Trophoblast cell (in vitro differentiated cells and primary cell): ENCODE measurements around the gene VEPH1.

Experiments
- DNase-seq, 2 donors: peaks; one replicate each; pipeline ENCODE4 v3.0.0-alpha.2; 2016
- H2AFZ ChIP-seq: 2 replicates; pipeline ENCODE4 v1.6.1; 2013; ENCODE audit warnings: low read length, moderate library complexity, mild to moderate bottlenecking; ENCODE audit not compliant: insufficient read depth, poor library complexity
- H2AK5ac ChIP-seq: 2 replicates; pipeline ENCODE4 v1.6.1; 2013; ENCODE audit warnings: mild to moderate bottlenecking, low read length
- H2BK120ac ChIP-seq: 2 replicates; pipeline ENCODE4 v1.6.1; 2013; ENCODE audit warnings: low read length, mild to moderate bottlenecking, moderate library complexity; ENCODE audit not compliant: insufficient read depth, poor library complexity
- H2BK12ac ChIP-seq: 2 replicates; pipeline ENCODE4 v1.6.1; 2013; ENCODE audit warnings: mild to moderate bottlenecking, low read length, moderate library complexity
- H2BK5ac ChIP-seq: 2 replicates; pipeline ENCODE4 v1.6.1; 2013; ENCODE audit warnings: low read length, low read depth, moderate library complexity, mild to moderate bottlenecking; ENCODE audit not compliant: poor library complexity
- H3K14ac ChIP-seq: 2 replicates; pipeline ENCODE4 v1.6.1; 2013; ENCODE audit warnings: mild to moderate bottlenecking, low read length
- H3K18ac ChIP-seq: 2 replicates; pipeline ENCODE4 v1.6.1; 2013; ENCODE audit warnings: mild to moderate bottlenecking, low read length
- H3K23ac ChIP-seq: 2 replicates; pipeline ENCODE4 v1.6.1; 2013; ENCODE audit warnings: low read length
- H3K27ac ChIP-seq: 2 replicates; pipeline ENCODE4 v1.5.1; 2013; ENCODE audit warnings: low read depth, mild to moderate bottlenecking, inconsistent platforms, low read length, moderate library complexity
- H3K27me3 ChIP-seq: 2 replicates; pipeline ENCODE4 v1.6.1; 2013; ENCODE audit warnings: inconsistent platforms, mild to moderate bottlenecking, low read length, moderate library complexity; ENCODE audit not compliant: insufficient read depth
- H3K36me3 ChIP-seq, 2 experiments: 1 replicate in 1 of 2; 2 replicates in 1 of 2; pipeline ENCODE4 v1.6.1; 2013; ENCODE audit warnings: low read length in 2 of 2, mild to moderate bottlenecking in 2 of 2, moderate library complexity in 1 of 2; ENCODE audit not compliant: insufficient read depth in 2 of 2, control insufficient read depth in 1 of 2
- H3K4ac ChIP-seq: 2 replicates; pipeline ENCODE4 v1.6.1; 2013; ENCODE audit warnings: low read depth, mild to moderate bottlenecking, low read length, moderate library complexity
- H3K4me1 ChIP-seq, 2 experiments: 1 replicate in 1 of 2; 2 replicates in 1 of 2; pipeline ENCODE4 v1.6.1; 2013; ENCODE audit warnings: low read length in 2 of 2, mild to moderate bottlenecking in 2 of 2, moderate library complexity in 1 of 2; ENCODE audit not compliant: insufficient read depth in 2 of 2, control insufficient read depth in 1 of 2
- H3K4me2 ChIP-seq: 2 replicates; pipeline ENCODE4 v1.6.1; 2013; ENCODE audit warnings: inconsistent platforms, mild to moderate bottlenecking, low read length, moderate library complexity
- H3K4me3 ChIP-seq: 2 replicates; pipeline ENCODE4 v1.5.1; 2013; ENCODE audit warnings: mild to moderate bottlenecking, low read depth, low read length, inconsistent platforms
- H3K79me1 ChIP-seq: one replicate; pipeline ENCODE4 v1.6.1; 2013; ENCODE audit warnings: low read length
- H3K79me2 ChIP-seq: 2 replicates; pipeline ENCODE4 v1.6.1; 2013; ENCODE audit warnings: low read length, mild to moderate bottlenecking; ENCODE audit not compliant: control insufficient read depth, insufficient read depth, poor library complexity
- H3K9ac ChIP-seq: 2 replicates; pipeline ENCODE4 v1.6.1; 2013; ENCODE audit warnings: mild to moderate bottlenecking, low read length
- H3K9me3 ChIP-seq: 2 replicates; pipeline ENCODE4 v1.6.1; 2013; ENCODE audit warnings: low read depth, mild to moderate bottlenecking, control low read depth, inconsistent platforms, low read length; ENCODE audit not compliant: insufficient read depth
- H4K12ac ChIP-seq: 2 replicates; pipeline ENCODE4 v1.6.1; 2013; ENCODE audit warnings: low read depth, mild to moderate bottlenecking, low read length, moderate library complexity
- H4K8ac ChIP-seq: 2 replicates; pipeline ENCODE4 v1.6.1; 2013; ENCODE audit warnings: low read depth, mild to moderate bottlenecking, low read length, moderate library complexity
- H4K91ac ChIP-seq: one replicate; pipeline ENCODE4 v1.6.1; 2013; ENCODE audit warnings: low read depth, mild to moderate bottlenecking, low read length, moderate library complexity
- WGBS: extraction: QIAGEN DNeasy Blood & Tissue Kit; methylation state at CpG from one replicate; pipeline ENCODE4 v1.1.7; 2013; ENCODE audit warnings: missing lambda C conversion rate; ENCODE audit not compliant: insufficient read length, insufficient coverage; ENCODE audit errors: extremely low coverage; 5-methylcytosine and 5-hydroxymethylcytosine counted together

The VEPH1 gene

GRCh38 chr3:157355276-157355675, 147.9 kb downstream of the VEPH1 start:
- Histone ChIP-seq H3K4ac (no peak overlapping the region), H4K8ac (no peak overlapping the region), H3K4me1 (no peaks in the 10 kb centered on the region), H3K23ac (peak overlapping the region; percentile 30), H2BK5ac (no peak overlapping the region), H3K36me3 (no peaks in the 10 kb centered on the region), H3K9me3 (no peaks in the 10 kb centered on the region), H3K4me3 (no peak overlapping the region), H3K27me3 (no peaks in the 10 kb centered on the region), H2AFZ (no peak overlapping the region), H3K79me1 (no peaks in the 10 kb centered on the region), H3K27ac (no peak overlapping the region), H2AK5ac (no peak overlapping the region), H3K9ac (no peak overlapping the region), H2BK120ac (no peak overlapping the region), H3K14ac (no peak overlapping the region), H2BK12ac (no peak overlapping the region), H3K18ac (no peak overlapping the region), H4K91ac (no peak overlapping the region), H3K4me2 (no peak overlapping the region), H4K12ac (no peak overlapping the region), H3K79me2 (no peaks in the 10 kb centered on the region)
- DNase-seq, result no peak
- no CpG with 5 or more reads among the region's 2 CpGs for WGBS

- Histone ChIP-seq H3K4me3 (no peak overlapping the region), H3K14ac (no peak overlapping the region), H3K27ac (no peak overlapping the region), H3K79me2 (no peaks in the 10 kb centered on the region), H4K91ac (no peak overlapping the region), H2BK5ac (no peak overlapping the region), H2BK12ac (no peak overlapping the region), H3K4me2 (no peak overlapping the region), H3K4me1 (no peaks in the 10 kb centered on the region), H4K12ac (no peak overlapping the region), H3K23ac (no peak overlapping the region), H2AK5ac (no peak overlapping the region), H4K8ac (no peak overlapping the region), H3K9me3 (no peaks in the 10 kb centered on the region), H3K36me3 (no peaks in the 10 kb centered on the region), H3K18ac (no peak overlapping the region), H3K9ac (no peak overlapping the region), H3K4ac (no peak overlapping the region), H2AFZ (no peak overlapping the region), H3K79me1 (no peaks in the 10 kb centered on the region), H3K27me3 (no peaks in the 10 kb centered on the region), H2BK120ac (no peak overlapping the region)
- WGBS, result no CpG with 5 or more reads among the region's 1 CpG
- peak in 1 of 2 donors; percentile 43 for DNase-seq
Measured at GRCh38 chr3:157354722-157355121, 148.5 kb downstream of the VEPH1 start.

GRCh38 chr3:157354254-157354653, 149.0 kb downstream of the VEPH1 start:
- H3K79me2 ChIP-seq, result no peaks in the 10 kb centered on the region

GRCh38 chr3:157353652-157354051, 149.6 kb downstream of the VEPH1 start:
- Histone ChIP-seq H3K4me3 (no peak overlapping the region), H3K27ac (no peak overlapping the region), H3K4me1 (no peaks in the 10 kb centered on the region), H4K12ac (no peak overlapping the region), H3K36me3 (no peaks in the 10 kb centered on the region), H3K9me3 (no peaks in the 10 kb centered on the region), H3K4me2 (no peak overlapping the region), H3K79me2 (no peaks in the 10 kb centered on the region), H3K79me1 (no peaks in the 10 kb centered on the region), H2BK120ac (no peak overlapping the region), H3K4ac (no peak overlapping the region), H3K14ac (no peak overlapping the region), H4K91ac (no peak overlapping the region), H2AFZ (no peak overlapping the region), H3K23ac (no peak overlapping the region), H2AK5ac (no peak overlapping the region), H4K8ac (no peak overlapping the region), H3K9ac (no peak overlapping the region), H3K18ac (no peak overlapping the region), H3K27me3 (no peaks in the 10 kb centered on the region), H2BK12ac (no peak overlapping the region), H2BK5ac (no peak overlapping the region)
- peak; percentile 40 to 66 for DNase-seq
- WGBS, result 100% methylated on average over 1 of the region's 4 CpGs

More at GRCh38 chr3:157354254-157354653, 149.0 kb downstream of the VEPH1 start:
- no peaks in the 10 kb centered on the region for H3K79me1 ChIP-seq
- H3K27ac ChIP-seq, result no peak overlapping the region
- H2AFZ ChIP-seq, result no peak overlapping the region
- no CpG with 5 or more reads among the region's 1 CpG for WGBS
- no peak overlapping the region for H3K14ac ChIP-seq
- H3K9me3 ChIP-seq, result no peaks in the 10 kb centered on the region
- no peak overlapping the region for H3K18ac ChIP-seq
- H2AK5ac ChIP-seq, result no peak overlapping the region
- no peak overlapping the region for H3K9ac ChIP-seq
- H2BK5ac ChIP-seq, result no peak overlapping the region
- H4K91ac ChIP-seq, result no peak overlapping the region
- H3K4me1 ChIP-seq, result no peaks in the 10 kb centered on the region
- no peaks in the 10 kb centered on the region for H3K27me3 ChIP-seq
- H2BK120ac ChIP-seq, result no peak overlapping the region
- DNase-seq, result peak in 1 of 2 donors; percentile 41
- H3K4ac ChIP-seq, result no peak overlapping the region
- H4K12ac ChIP-seq, result no peak overlapping the region
- no peak overlapping the region for H3K4me3 ChIP-seq
- no peak overlapping the region for H3K23ac ChIP-seq
- H4K8ac ChIP-seq, result no peak overlapping the region
- H2BK12ac ChIP-seq, result no peak overlapping the region
- no peak overlapping the region for H3K4me2 ChIP-seq
- H3K36me3 ChIP-seq, result no peaks in the 10 kb centered on the region
